OCI-LY3 (cell line): ENCODE data around the gene CASP10.

Experiments used
- EZH2phosphoT487 ChIP-seq: fragments of 200-600 bp; shearing (Covaris generic); IDR thresholded peaks from 2 replicates; pipeline ENCODE4 v1.6.1; 2018; ENCODE audit warnings: antibody characterized with exemption, mixed run types, low read depth
- TF ChIP-seq, protein P1 (sequence below): fragments of 200-600, 300-600 bp; sonication (generic); IDR thresholded peaks from 2 replicates; pipeline ENCODE4 v1.5.1; 2014; ENCODE audit warnings: antibody characterized with exemption, low read length, low read depth

DNA sequence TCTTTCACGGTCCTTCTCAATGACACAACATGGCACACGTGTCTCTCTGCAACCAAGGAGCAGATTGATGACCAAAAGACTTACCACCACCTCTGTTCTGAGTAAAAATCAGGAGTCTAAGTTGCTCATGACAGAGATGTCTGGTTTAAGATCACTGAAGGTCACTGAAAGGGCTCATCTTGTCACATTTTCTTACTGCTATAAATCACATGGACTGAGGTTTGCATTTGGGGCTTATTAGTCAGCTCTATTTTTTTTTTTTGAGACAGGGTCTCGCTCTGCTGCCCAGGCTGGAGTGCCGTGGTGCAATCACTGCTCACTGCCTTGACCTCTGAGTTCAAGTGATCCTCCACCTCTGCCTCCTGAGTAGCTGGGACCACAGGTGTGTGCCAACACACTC, 47.6 kb upstream of the CASP10 start:
- TF ChIP-seq, protein P1, sequence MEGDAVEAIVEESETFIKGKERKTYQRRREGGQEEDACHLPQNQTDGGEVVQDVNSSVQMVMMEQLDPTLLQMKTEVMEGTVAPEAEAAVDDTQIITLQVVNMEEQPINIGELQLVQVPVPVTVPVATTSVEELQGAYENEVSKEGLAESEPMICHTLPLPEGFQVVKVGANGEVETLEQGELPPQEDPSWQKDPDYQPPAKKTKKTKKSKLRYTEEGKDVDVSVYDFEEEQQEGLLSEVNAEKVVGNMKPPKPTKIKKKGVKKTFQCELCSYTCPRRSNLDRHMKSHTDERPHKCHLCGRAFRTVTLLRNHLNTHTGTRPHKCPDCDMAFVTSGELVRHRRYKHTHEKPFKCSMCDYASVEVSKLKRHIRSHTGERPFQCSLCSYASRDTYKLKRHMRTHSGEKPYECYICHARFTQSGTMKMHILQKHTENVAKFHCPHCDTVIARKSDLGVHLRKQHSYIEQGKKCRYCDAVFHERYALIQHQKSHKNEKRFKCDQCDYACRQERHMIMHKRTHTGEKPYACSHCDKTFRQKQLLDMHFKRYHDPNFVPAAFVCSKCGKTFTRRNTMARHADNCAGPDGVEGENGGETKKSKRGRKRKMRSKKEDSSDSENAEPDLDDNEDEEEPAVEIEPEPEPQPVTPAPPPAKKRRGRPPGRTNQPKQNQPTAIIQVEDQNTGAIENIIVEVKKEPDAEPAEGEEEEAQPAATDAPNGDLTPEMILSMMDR: no peak
- TF ChIP-seq EZH2phosphoT487: no peak
